ENCODE results near the gene PKD1L1. TPM values are rescaled to one million over a fixed set of nuclear protein-coding genes. Genes with fewer than 3 reads are reported as not detected.
"Not testable (repeated sequence)": the region's sequence is repeated elsewhere in the genome, so short reads cannot be mapped to it uniquely, and the experiment has no call there.

Gene PKD1L1
- total RNA-seq, 1 donor from 2014 or later: 0.17 TPM

DNA sequence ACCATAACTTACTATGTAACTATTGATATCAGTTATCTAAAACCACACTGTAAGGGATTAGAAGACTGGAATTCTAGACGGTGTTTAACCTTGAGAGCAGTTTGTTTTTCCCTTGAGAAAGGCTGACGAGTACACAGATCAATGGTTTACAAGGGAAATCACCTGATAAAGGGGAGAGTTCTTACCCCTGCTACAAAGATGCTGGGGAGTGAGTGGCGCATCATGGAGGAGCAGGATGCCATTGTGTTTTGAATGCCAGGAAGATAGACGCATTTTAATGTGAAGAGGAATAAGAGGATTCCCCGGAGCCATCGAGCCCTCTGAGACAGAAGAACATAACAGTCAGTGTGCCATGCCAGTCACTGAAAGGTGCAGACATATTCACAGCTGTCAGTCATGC lies 145.2 kb downstream of the PKD1L1 start:
- peaks cover 11% of the 10 kb centered on the region for H3K4me1 Mint-ChIP-seq (ENCODE audit: unreplicated experiment)
- no peak overlapping the region for H3K4me3 Mint-ChIP-seq
- DNase-seq (ENCODE audit: extremely low spot score, unreplicated experiment): no peak
- peaks cover 27% of the 10 kb centered on the region for H3K27me3 Mint-ChIP-seq
- H3K27ac Mint-ChIP-seq: no peak overlapping the region
- TF ChIP-seq, protein P1, sequence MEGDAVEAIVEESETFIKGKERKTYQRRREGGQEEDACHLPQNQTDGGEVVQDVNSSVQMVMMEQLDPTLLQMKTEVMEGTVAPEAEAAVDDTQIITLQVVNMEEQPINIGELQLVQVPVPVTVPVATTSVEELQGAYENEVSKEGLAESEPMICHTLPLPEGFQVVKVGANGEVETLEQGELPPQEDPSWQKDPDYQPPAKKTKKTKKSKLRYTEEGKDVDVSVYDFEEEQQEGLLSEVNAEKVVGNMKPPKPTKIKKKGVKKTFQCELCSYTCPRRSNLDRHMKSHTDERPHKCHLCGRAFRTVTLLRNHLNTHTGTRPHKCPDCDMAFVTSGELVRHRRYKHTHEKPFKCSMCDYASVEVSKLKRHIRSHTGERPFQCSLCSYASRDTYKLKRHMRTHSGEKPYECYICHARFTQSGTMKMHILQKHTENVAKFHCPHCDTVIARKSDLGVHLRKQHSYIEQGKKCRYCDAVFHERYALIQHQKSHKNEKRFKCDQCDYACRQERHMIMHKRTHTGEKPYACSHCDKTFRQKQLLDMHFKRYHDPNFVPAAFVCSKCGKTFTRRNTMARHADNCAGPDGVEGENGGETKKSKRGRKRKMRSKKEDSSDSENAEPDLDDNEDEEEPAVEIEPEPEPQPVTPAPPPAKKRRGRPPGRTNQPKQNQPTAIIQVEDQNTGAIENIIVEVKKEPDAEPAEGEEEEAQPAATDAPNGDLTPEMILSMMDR (conservative IDR thresholded peaks at IDR 0.05): no peak
- no peaks in the 10 kb centered on the region for H3K9me3 Mint-ChIP-seq
- no peaks in the 10 kb centered on the region for H3K36me3 Mint-ChIP-seq

DNA sequence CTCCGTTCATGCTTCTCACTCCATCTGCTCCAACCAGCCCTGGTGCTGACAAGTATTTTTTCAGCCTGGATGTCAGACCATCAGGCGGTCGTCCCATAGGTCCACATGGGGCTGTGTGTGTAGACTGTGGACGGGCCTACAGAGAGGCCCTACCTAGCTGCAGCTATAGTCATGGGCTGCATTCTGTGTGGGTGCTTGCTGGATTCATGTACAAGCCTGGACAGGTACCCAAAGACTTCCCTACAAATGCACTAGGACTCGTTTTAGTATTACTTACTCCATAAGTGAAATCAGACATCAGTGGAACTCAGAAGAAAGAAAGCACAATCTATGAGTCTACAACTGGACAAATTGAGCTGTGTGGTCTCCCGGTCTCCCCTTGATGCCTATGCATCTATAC lies 146.8 kb downstream of the PKD1L1 start:
- Mint-ChIP-seq H3K4me1 (ENCODE audit: unreplicated experiment) (peaks cover 8% of the 10 kb centered on the region), H3K36me3 (no peaks in the 10 kb centered on the region), H3K4me3 (no peak overlapping the region), H3K27ac (no peak overlapping the region), H3K9me3 (no peaks in the 10 kb centered on the region), H3K27me3 (peaks cover 25% of the 10 kb centered on the region)
- TF ChIP-seq, protein P1 (conservative IDR thresholded peaks at IDR 0.05): no peak
- no peak for DNase-seq (ENCODE audit: extremely low spot score, unreplicated experiment)

DNA sequence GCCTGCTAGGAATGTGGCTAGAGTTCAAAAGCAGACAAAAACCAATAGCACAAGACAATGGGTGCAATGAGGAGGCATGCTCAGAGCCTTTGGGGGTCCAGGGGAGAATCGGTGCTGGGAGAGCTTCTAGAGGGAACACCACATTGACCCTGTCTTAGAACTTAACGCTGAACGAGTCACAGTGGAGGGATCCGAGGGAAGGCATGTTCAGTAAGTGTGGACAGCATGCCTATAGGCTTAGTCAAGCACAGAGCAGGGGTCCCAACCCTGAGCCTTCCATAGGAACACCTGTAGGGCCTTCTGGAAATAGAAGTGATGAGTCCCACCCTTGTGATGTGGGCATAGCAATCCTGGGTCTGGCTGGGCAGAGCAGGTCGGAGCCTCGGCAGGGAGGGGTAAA lies 148.7 kb downstream of the PKD1L1 start:
- TF ChIP-seq, protein P1 (conservative IDR thresholded peaks at IDR 0.05): no peak
- Mint-ChIP-seq H3K9me3 (no peaks in the 10 kb centered on the region), H3K4me3 (no peak overlapping the region), H3K27ac (no peak overlapping the region), H3K36me3 (no peaks in the 10 kb centered on the region), H3K27me3 (peaks cover 15% of the 10 kb centered on the region), H3K4me1 (ENCODE audit: unreplicated experiment) (peaks cover 8% of the 10 kb centered on the region)
- no peak for DNase-seq (ENCODE audit: extremely low spot score, unreplicated experiment)

DNA sequence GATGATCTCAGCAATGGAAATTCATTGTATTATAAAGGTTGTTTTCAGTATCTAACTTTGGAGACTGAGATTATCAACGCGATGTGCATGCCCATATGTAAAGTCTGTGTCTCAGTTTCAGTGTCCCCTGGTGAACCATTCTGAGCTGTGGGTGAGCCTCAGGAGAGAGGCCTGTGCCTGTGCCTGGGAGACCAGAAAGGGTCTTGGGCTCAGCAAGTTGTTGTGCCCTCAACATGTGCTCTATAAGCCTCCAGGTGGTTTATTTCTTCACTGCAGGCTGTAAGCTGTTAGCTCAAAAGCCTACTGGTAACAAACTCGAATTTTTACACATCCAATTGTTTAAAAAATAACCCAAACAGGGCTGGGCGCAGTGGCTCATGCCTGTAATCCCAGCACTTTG lies 151.9 kb downstream of the PKD1L1 start:
- Mint-ChIP-seq H3K9me3 (peaks cover 6% of the 10 kb centered on the region), H3K27ac (no peak overlapping the region), H3K4me3 (no peak overlapping the region), H3K4me1 (ENCODE audit: unreplicated experiment) (no peaks in the 10 kb centered on the region), H3K36me3 (no peaks in the 10 kb centered on the region), H3K27me3 (peaks cover 13% of the 10 kb centered on the region)
- TF ChIP-seq, protein P1 (conservative IDR thresholded peaks at IDR 0.05): no peak
- no peak for DNase-seq (ENCODE audit: extremely low spot score, unreplicated experiment)

DNA sequence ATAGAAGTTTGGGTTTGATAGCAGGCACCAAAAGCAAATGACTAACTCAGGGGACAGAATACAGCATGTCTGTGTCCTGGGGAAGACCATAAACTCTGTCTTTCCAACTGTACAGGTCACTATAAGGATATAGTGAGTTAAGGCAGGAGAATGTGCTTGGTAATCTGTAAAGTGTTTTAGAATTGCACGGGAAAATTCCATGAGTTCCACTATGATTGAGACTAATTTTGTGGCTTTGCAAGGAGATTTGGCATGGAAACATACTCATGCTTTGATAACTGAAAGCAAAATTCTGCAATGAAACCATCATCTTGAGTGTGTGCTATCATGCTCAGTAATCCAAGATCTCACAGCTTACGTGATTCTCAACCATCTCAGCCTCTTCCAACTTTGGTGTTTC lies 152.6 kb downstream of the PKD1L1 start:
- no peak overlapping the region for H3K27ac Mint-ChIP-seq
- H3K27me3 Mint-ChIP-seq: peaks cover 12% of the 10 kb centered on the region
- no peak overlapping the region for H3K4me3 Mint-ChIP-seq

DNA sequence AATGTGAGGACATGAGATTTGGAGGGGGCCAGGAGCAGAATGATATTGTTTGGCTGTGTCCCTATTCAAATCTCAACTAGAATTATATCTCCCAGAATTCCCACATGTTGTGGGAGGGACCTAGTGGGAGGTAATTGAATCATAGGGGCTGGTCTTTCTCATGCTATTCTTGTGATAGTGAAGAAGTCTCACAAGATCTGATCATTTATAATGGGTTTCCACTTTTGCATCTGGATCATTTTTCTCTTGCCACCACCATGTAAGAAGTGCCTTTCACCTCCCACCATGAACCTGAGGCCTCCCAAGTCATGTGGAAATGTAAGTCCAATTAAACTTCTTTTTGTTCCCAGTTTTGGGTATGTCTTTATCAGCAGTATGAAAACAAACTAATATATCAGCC lies 153.1 kb downstream of the PKD1L1 start:
- H3K27ac Mint-ChIP-seq; H3K4me1 Mint-ChIP-seq (ENCODE audit: unreplicated experiment); DNase-seq (ENCODE audit: extremely low spot score, unreplicated experiment); H3K36me3 Mint-ChIP-seq; H3K9me3 Mint-ChIP-seq; H3K4me3 Mint-ChIP-seq: not testable (repeated sequence)
- peaks cover 12% of the 10 kb centered on the region for H3K27me3 Mint-ChIP-seq

More for the DNA sequence above, 152.6 kb downstream of the PKD1L1 start:
- TF ChIP-seq, protein P1 (conservative IDR thresholded peaks at IDR 0.05): no peak
- H3K36me3 Mint-ChIP-seq: no peaks in the 10 kb centered on the region
- no peak for DNase-seq (ENCODE audit: extremely low spot score, unreplicated experiment)
- no peaks in the 10 kb centered on the region for H3K4me1 Mint-ChIP-seq (ENCODE audit: unreplicated experiment)
- peaks cover 8% of the 10 kb centered on the region for H3K9me3 Mint-ChIP-seq

Data from type B pancreatic cell (in vitro differentiated cells).